COLO668 (cell line): ENCODE data around the gene HIVEP1.
"Not testable (repeated sequence)": the region's sequence is repeated elsewhere in the genome, so short reads cannot be mapped to it uniquely, and the experiment has no call there.

Experiments
- DNase-seq: peaks from one replicate; lab custom pipeline; 2025; ENCODE audit not compliant: unreplicated experiment; lab: John Stamatoyannopoulos, UW

Gene HIVEP1

DNA sequence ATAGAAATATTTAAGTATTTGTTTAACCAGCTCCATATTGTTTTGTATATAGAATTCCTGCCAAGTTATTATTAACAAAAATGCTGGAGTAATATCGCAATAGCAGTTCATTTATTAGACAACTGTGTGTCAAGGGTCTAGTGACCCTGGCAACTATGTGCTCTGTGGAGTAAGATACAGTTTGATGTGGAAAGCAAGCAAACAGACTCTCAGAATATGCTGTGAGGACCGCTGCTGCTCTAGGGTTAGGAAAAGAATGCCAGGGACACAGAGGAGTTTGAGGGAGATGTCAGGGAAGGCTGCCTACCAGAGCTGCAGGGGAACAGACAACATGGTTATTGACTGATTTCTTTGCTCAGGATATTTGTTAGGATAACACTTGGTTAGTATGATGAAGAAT is 71.2 kb downstream of the HIVEP1 start:
- DNase-seq: no peak

DNA sequence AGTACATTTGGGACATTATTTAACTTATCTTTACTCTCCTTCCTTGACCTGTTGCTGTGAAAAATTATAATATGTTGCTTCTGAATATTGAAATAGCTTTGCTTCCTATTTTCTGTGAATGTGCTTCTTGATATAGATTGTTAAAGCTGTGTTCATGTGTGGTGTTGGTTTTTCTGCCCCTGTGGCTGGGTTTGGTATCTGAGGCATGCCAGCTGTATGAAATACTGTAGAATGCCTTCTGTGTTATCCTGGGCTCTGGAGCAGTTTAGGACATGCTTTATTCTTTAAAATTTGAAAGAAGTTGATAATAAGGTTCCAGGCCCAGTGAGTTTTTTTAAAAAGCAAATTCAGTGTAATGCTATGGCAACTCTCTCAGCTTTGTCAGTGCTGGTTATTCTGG is 71.7 kb downstream of the HIVEP1 start:
- DNase-seq: no peak

DNA sequence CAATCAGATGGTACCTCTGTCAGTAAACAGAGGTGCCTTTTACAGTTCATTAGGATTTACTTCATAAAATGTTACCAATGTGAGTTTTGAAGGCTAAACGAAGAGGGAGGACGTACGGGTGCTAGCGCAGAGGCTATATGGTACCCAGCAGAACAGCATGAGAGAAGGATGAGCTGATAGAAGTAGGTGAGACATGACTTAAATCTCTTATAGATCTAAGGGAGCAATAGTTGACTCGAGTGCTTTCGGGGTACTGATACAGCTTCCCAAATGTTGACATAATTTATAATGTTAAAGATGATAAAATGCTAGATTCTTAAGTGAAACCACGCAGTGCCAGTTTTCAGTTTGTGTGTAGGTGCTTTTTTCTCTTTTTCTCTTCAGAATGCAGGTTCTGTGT is 72.6 kb downstream of the HIVEP1 start:
- no peak for DNase-seq

DNA sequence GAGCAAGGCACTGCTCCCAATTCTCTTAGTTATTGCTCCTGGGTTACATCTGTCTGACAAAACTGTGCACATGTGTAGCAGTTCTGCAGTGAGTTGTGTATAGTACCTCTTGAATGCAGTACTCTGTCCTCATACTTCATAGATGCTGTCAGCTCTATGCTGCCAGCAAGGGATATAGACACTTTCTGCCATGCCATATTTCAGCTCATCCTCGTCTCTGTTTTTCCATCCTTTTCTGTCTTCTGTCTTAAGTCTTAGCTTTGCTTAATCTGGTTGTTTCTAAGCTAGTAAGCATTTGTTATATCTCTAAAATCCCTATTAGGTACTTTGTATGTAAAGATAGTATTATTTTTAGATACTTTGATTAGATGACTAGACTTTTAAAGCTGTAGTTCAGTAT is 76.4 kb downstream of the HIVEP1 start:
- DNase-seq: no peak

DNA sequence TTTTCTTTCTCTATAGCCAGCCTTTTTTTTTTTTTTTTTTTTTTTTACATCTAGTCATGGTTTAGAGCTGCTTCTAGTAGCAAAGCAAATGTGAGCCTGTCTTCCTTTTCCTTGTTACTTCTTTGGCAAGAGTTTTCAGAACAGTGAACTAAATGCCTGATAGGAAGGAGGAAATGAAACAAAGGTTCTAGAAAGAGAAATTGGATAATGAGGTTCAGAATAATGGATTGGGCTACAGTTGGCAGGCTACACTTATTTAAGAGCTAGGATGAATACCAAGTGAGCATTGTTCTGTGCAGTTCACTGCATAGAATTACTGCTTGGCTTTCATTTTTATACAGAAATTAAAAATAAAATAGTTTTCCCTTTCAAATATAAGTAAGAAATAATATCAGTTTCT is 78.6 kb downstream of the HIVEP1 start:
- DNase-seq: no peak

DNA sequence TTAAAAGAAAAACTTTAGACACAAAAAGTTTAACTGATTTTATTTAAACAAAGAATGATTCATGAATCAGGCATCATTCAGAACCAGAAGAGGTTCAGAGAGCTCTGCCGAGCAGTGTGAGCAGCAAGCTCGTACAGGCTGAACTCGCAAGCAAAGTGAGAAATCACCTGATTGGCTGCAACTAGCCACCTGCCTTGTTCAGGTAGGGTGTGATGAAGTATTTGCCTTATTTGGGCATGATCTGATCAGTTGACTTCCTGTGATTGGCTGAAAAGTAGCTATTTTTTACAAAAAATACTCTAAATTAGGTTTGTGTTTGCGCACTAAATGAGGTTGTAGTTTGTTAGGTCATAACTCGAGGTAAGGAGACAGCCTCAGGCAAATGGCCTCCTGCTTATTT is 80.7 kb downstream of the HIVEP1 start:
- DNase-seq: no peak

DNA sequence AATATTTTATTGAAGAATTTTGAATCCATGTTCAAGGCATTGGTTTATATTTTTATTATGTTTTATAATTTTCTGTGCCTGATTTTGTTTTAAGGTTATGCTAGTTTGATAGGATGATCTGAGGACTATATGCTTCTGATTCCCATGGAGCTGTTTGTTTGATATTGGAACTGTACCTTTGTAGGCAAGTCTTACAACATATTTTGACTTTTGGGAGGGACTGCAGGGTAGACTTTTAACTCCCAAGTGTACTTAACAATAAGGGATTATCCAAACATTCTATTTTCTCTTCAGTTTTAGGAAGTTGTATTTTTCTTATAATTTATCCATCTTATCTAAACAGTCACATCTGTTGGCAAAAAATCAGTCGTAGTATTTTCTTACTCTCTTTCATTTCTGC is 82.6 kb downstream of the HIVEP1 start:
- no peak for DNase-seq

DNA sequence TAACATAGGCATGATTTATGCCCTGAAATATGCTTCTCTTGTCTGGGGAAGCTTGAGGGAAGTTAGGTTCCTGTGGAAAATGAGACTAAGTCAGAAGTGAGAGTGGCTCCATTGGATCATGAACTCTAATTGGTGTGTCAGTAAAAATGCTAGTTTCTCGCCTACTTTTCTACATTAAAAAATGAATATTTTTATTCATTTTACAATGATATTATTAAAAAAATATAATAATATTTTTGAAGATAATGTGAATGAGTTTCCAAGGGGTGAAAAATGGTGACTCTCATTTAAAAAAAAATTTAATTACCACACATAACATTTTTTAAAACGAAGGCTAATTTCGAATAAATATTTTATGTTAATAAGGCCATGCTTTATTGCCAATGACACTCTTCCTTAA is 84.2 kb downstream of the HIVEP1 start:
- no peak for DNase-seq

DNA sequence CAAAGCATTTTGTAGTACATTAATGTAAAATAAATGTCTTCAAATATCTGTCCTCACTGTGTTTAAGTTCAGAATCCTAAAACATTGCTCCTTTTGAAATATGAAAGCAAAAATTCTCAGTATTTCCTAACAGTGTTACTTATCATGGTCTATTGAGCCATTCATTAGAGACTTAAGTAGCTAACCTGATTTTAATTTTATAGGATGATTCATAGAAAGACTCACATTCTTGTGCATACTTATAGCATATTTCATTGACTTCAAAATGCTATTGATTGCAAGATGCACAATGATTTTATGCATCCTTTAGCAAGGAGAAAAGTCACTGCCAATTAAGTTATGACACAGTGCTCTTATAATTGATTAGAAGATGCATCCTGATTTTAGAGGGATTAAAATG is 85.7 kb downstream of the HIVEP1 start:
- DNase-seq: no peak

DNA sequence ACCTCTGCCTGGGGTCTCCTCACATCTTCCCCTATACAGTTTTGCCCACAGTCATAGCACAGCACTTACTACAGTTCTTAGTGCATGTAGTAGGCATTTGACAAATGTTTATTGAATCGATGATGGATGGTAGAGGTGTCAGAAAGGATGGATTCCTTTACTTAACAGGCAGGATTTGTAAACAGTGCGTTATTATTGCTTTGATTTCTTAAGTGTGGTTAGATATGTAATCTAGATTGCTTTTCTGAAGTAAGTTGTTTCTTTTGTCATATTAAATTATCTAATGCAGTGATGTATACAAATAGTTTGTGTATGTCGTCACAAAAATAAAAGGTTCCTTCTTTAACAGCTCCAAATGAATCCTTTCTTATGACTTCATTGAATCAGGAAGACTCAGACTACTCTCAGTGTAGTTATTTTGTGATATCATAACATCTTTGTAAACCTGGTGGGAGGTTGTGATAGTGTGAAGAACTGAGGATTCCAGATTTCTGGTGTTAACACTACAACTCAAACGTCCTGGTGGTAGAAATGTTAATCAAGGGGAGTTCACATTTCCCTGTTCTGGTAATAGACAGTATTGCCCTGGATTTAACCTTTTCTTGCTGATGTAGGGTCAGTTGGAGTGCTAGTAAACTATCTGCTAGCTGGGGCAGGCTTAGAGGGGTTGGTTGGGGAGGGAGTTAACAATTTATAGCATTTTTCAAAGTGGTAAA is 87.7 kb downstream of the HIVEP1 start:
- DNase-seq: no peak

DNA sequence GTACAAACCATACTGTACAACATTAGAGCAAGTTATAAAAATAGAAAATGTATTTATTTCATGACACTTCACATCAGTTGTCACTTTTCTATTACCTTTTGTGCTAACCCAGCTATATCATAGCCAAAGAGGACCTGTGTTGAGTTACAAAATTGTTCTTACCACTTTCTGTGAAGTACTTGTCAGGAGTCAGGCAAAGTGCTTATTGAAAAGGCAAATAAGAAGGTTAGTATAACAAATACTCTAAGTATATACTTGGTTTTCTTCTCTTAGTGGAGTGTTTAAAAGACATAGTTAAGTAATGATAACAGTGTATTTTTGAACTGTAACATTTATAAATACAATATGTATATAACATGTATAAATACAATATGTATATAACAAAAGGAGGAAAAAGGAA is 88.9 kb downstream of the HIVEP1 start:
- DNase-seq: no peak

DNA sequence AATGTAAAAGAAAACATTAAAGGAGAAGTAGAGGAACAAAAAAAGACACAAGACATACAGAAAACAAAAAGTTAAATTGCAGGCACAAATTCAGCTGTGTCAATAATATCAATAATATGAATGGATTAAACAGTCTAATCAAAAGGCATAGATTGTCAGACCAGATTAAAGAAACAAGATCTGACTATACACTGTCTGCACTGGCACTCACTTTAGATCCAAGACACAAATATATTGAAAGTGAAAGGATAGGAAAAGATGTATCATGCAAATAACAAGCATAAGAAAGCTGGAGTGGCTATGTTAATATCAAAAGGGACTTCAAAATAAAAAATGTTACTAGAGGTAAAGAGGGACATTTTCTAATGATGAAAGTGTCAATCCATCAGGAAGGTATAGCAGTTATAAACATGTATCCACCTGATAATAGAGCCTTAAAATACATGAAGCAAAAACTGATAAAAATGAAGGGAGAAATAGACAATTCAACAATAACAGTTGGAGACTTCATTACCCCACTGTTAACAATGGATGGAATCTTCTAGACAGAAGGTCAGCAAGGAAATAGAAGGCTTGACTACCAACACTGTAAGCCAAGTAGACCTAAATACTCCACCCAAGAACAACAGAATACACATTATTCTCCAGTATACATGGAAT is 89.7 kb downstream of the HIVEP1 start:
- DNase-seq: no peak

DNA sequence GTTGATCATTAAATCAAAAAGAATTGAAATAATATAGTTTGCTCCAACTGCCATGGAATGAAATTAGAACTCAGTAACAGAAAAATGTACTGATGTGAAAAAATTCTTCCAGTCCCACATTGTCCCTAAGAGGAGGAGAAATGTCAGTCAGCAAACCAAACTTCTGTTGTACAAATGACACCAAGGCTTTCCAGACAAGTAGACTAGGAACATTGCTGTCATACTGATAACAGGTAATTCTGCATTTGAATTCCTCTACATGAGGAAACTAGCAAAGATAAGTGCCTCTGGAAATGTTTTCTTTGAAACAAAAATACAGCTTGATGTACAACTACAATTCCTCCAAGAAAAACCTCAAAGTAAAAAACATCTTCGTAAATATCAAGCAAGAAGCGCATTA is 90.2 kb downstream of the HIVEP1 start:
- no peak for DNase-seq

DNA sequence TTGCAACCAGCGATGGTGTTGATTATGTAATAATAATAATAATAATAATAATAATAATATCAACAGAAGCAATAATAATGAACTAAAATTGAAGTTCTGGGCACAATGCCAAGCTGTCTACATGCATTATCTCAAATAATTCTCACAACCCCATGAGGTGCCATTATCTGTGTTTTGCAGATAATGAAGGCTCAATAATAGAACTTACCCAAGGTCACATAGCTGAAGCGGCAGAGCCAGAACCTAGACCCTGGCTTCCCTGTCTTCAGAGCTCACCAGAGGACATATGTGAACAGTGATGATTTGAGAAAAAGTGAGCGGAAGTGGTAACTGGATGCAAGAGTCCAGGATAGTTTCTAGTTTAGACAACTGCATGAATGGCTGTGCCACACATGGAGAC is 91.0 kb downstream of the HIVEP1 start:
- DNase-seq: no peak

DNA sequence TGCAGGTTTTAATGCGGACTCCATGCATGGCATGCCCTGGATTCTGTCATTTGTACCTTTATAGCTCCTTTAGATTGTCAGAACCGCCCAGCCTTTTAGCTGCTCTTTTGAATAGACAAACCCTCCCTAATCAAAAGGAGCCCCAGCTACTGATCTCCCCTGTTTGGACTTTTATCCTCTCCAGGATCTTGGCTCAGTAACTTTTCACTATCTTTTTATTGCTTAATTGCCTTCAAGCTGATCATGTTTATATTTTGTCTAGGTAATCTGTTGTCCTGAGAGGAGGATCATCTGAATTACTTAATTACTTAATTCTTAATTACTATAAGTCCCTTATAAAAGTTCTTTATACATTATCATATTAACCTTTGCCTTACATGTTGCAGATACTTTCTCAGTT is 93.2 kb downstream of the HIVEP1 start:
- no peak for DNase-seq

DNA sequence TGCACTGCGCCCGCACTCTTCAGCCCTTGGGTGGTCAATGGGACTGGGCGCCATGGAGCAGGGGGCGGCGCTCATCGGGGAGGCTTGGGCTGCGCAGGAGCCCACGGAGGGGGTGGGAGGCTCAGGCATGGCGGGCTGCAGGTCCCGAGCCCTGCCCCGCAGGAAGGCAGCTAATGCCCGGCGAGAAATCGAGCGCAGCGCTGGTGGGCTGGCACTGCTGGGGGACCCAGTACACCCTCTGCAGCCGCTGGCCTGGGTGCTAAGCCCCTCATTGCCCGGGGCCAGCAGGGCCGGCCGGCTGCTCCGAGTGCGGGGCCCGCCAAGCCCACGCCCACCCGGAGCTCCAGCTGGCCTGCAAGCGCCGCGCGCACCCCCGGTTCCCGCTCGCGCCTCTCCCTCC is 96.3 kb downstream of the HIVEP1 start:
- not testable (repeated sequence) for DNase-seq

DNA sequence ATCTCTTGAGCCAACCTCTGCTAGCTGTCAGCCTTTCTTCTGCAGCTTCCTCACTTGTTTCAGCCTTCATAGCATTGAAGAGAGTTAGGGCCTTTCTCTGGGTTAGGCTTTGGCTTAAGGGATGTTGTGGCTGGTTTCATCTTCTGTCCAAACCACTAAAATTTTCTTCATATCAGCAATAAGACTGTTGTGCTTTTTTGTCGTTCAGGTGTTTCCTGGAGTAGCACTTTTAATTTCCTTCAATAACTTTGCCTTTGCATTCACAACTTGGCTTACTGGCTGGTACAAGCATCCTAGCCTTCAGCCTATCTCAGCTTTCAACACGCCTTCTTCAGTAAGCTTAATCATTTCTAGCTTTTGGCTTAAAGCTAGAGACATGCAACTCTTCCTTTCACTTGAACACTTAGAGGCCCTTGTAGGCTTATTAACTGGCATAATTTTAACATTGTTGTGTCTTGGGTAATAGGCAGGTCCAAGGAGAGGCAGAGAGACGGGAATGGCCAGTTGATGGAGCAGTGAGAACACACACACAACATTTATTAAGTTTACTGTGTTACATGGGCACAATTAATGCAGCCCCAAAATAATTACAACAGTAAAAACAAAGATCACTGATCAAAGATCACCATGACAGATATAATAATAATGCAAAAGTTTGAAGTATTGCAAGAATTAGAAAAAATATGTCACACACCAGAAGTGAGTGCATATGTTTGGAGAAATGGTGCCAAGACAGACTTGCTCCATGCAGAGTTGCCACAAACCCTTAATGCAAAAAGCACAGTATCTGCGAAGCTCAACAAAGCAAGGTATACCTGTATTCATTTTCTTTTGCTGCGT is 98.6 kb downstream of the HIVEP1 start:
- no peak for DNase-seq

DNA sequence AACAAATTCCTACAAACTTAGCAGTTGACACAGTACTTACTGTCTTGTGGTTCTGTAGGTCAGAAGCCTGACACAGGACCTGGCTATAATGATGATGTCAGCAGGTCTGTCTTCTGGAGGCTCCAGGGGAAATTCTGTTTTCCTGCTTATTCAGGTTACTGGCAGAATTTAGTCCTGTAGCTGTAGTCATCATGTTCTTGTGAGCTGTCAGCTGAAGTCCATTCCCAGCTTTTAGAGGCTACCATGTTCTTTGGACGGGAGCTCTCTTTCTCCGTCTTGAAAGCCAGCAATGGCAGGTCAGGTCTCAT is 99.2 kb downstream of the HIVEP1 start:
- no peak for DNase-seq

DNA sequence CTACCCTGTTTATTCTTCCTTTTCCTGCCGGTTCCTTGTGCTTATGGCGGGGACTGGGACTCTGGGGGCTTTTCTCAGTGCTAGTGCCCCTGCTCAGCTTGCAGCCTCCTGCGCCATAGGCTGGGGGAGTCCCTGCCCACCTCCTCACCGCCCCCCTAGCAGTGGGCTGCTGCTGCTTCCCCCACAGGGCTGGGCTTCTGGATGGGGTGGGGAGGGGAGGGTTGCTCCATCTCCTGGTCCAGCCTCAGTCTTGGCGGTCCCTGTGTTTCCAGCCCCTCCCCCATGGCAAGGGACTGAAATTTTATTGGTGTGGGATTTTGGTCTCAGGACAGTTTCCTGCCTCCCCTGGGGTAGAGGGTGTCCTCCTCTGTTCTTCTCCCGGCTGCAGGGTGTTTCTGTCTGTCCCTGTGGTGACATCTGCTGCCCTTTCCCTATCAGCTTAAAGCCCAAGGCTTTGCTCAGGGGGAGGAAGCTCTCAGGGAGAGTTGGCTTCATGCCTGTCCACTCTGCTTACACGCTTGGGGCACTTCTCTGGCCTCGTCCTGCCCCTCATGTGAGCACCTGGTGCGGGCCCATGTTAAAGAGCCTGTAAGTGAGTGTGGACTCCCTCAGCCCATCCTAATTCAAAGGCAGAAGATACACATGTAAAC is 100.6 kb downstream of the HIVEP1 start:
- no peak for DNase-seq

DNA sequence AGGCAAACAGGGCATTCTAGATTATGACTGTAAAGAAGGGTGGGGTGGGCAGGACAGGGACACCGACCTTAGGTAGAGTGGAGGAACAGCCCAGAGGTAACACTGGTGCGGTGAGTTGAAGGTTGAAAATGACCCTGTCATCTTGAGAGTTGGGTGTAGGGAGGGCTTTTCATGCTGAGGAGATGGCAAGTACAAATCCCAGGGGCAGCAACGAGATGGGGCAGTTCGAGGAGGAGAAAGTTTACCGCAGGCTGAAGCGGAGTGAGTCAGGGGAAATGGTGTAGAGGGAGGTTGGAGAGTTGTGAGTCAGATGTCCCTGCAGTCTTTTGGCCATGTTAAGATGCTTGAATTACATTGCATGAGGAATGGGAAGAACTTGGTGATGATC is 101.1 kb downstream of the HIVEP1 start:
- DNase-seq: no peak

DNA sequence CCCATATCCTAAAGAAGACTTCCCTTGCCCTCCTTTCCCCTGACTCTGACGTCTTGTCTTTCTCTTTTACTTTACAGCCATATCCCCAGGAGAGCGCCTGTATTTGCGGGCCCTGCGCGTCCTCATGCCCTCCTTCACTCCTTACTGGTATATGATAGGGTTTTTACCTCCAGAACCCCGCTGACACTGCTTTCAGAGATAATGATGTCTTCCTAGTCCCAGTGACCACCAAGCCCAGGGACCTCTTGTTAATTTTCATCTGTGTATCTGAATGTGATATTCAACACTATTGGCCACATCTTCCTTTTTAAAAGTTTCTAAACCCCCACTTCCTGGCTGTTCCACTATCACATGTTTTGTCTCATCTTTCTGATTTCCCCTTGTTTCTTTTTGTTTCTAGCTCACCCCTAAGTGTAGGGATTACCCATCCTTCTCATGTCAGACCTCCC is 102.0 kb downstream of the HIVEP1 start:
- DNase-seq: no peak

DNA sequence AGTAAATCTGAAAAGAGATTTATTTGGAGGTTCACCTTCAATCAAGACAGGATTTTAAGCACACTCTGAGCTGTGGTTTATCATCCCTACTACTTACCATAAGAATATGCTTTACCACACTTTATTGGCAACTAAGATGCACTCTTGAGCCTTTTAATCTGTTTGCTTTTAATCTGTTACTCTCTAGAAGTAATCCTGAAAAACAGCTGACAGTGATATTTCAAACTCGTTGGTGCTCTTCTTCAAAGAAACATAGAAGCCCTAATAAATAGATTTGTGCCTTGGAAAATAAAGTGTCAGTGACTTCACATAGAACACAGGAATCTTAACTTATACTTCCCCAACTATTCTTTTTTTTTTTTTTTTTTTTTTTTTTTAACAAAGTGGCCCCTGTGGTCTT is 102.9 kb downstream of the HIVEP1 start:
- DNase-seq: no peak
